GM12864 (cell line): ENCODE measurements around the gene XPO1.
A peak's percentile ranks its signal among the peaks of the same experiment; 100 is the strongest.
"Not testable (repeated sequence)": the region's sequence is repeated elsewhere in the genome, so short reads cannot be mapped to it uniquely, and the experiment has no call there.

Source experiments
- DNase-seq: peaks from one replicate; pipeline ENCODE4 v3.0.0-alpha.2; 2011; ENCODE audit warnings: low read depth
- H3K4me3 ChIP-seq: 2 replicates; pipeline ENCODE4 v1.5.1; 2011; ENCODE audit warnings: mild to moderate bottlenecking, low read depth, low read length, control low read depth
- CTCF ChIP-seq: IDR thresholded peaks from 2 replicates; pipeline ENCODE4 v1.5.1; 2011; ENCODE audit warnings: low read depth, mild to moderate bottlenecking, moderate library complexity, low read length, control low read depth, inconsistent platforms; ENCODE audit errors: missing control alignments

Gene XPO1

GRCh38 chr2:61470965-61471904, 66.9 kb downstream of the XPO1 start, which contains the start of gene USP34:
TSS of gene USP34 (minus strand) at chr2:61471087. CDS start at chr2:61470692, 395 bp downstream.
- H3K4me3 ChIP-seq = peak within 1 kb of the TSS; percentile 82
- TF ChIP-seq CTCF = peak; percentile 10
- peak; percentile 79 for DNase-seq

- peak; percentile 31 for DNase-seq
- H3K4me3 ChIP-seq = peak overlapping the region; percentile 82
- TF ChIP-seq CTCF = no peak
Measured at GRCh38 chr2:61470122-61470951, 67.8 kb downstream of the XPO1 start.

GRCh38 chr2:61469424-61470121, 68.6 kb downstream of the XPO1 start:
- DNase-seq = no peak
- TF ChIP-seq CTCF = no peak
- H3K4me3 ChIP-seq = peak overlapping the region; percentile 64

- peak overlapping the region; percentile 64; the same call in 1 of the 2 replicates for H3K4me3 ChIP-seq
- not testable (repeated sequence) for DNase-seq
Measured at GRCh38 chr2:61468231-61468630, 69.9 kb downstream of the XPO1 start.

GRCh38 chr2:61465045-61465444, 73.1 kb downstream of the XPO1 start:
- H3K4me3 ChIP-seq = no peak overlapping the region
- no peak for DNase-seq
- no peak for TF ChIP-seq CTCF

- no peak for TF ChIP-seq CTCF
- no peak for DNase-seq
- H3K4me3 ChIP-seq = peak overlapping the region; percentile 21; the same call in 1 of the 2 replicates
Measured at GRCh38 chr2:61463769-61464475, 74.2 kb downstream of the XPO1 start.
